Measurements from ENCODE around the gene FANCC.

DNA sequence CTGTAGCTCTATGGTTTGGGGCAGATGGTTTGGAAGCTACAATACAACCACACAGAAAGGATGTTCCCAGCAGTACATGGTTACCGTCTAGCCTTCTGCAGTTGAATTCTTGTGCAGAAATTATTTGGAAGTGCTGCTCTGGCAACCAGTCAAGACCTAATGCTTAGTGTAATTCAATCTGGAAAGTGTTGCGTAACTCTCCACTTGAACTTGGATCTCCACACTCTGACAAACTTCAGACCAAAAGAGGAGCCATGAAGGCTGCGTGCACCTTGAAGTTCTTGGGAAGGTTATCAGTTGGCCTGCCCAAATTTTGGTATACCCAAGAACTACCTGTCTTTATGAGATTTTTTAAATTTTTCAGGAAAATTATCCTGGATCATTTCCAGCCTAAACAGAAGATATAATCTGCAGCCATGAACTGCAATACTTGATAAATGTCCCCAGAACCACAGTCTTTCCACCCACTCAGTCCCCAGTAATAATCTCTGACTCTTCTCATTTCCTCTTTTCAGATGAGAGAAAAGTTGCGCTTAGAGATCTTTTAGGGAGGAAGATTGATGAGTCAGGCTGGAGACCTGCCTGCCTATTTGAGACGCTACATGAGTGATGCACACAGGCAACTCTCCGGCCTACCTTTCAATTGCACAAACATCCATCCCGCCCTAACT, 159.9 kb downstream of the FANCC start:
- no peak for TF ChIP-seq POLR2A (IDR thresholded peaks at IDR 0.05)
- TF ChIP-seq, protein P1, sequence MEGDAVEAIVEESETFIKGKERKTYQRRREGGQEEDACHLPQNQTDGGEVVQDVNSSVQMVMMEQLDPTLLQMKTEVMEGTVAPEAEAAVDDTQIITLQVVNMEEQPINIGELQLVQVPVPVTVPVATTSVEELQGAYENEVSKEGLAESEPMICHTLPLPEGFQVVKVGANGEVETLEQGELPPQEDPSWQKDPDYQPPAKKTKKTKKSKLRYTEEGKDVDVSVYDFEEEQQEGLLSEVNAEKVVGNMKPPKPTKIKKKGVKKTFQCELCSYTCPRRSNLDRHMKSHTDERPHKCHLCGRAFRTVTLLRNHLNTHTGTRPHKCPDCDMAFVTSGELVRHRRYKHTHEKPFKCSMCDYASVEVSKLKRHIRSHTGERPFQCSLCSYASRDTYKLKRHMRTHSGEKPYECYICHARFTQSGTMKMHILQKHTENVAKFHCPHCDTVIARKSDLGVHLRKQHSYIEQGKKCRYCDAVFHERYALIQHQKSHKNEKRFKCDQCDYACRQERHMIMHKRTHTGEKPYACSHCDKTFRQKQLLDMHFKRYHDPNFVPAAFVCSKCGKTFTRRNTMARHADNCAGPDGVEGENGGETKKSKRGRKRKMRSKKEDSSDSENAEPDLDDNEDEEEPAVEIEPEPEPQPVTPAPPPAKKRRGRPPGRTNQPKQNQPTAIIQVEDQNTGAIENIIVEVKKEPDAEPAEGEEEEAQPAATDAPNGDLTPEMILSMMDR (IDR thresholded peaks at IDR 0.05): no peak
